GM21786 (cell line): ENCODE data around the gene MFAP3.

ENCODE experiments used
- ATAC-seq: cut with Tn5 transposase; IDR thresholded peaks from one replicate; pipeline ENCODE4 v1.9.1; 2021; ENCODE audit not compliant: unreplicated experiment

Gene MFAP3

DNA sequence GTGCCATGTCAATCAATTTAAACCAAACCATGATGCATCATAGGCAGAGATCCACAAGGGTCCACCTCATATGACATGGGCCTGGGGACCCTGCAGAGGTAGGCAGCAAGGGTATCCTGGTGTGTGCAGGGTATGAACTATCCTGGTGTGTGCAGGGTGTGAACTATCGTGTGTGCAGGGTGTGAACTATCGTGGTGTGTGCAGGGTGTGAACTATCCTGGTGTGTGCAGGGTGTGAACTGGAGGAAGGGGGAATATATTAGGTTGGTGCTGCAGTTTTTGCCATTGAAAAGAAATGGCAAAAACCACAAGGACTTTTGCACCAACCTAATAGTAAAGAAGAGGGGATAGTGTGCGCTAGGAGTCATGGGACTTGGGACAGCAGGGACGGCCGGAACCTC is 50.0 kb downstream of the MFAP3 start:
- no peak for ATAC-seq

DNA sequence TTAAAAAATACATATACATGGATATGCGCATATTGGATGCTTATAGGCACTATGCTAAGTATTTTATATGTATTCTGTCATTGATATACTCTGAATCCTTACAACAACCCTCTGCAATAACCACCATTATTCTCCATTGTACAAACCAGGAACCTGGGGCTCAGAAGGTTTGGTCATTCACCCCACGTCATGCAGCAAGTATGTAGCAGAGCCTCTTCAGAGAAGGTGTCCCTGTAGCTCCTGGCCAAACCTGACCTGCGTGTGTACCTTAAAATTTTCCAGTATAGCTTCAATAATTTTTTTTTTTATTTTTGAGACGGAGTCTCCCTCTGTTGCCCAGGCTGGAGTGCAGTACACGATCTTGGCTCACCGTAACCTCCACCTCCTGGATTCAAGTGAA is 51.9 kb downstream of the MFAP3 start:
- no peak for ATAC-seq

DNA sequence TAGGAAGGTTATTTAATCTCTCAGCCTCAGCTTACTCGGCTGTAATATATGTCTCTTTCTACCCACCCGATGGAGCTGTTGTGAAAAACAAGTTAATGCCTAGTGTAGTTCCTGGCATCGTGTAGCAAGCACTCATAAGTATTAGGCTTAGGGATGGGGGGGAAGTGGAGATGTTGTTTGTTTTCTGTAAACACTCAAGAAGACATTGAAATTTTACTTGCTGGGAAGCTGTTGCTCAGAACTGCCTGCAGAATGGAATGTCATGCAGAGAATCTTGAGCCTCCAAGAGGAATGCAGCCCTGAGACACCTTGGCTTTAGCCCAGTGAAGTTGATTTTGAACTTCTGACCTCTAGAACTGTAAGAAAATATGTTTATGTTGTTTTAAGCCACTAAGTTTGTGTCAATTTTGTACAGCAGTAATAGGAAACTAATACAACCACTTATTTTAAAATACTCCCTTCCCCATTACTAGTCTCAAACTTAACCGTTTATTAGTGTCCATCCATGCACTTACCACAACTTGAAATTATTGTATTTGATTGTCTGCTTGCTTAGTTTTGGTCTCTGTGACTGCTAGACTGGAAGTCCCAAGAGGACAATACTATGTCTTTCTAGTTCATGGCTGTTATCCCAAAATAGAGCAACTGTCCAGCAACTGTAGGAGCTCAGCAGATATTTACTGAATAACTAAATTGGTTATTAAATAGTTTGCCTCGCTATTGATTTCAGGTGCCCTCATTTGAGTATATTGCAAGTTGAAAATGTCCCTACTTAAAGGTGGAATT is 53.8 kb downstream of the MFAP3 start:
- no peak for ATAC-seq

DNA sequence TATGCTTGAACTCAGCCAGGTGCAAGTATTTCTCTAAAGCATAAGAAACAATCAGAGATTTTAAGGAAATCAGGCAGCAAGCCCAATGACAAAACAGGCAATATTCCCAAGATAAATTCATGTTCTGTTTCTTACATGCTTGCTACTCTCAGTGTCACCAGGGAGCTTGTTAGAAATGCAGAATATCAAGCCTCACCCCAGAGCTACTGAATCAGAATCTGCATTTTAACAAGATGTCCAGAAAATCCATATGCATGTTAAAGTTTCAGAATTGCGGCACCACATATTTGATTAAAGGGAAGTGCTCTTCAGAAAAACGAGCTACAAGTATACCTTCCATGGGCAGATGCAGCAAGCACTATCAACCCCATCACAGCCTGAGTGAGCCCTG is 54.4 kb downstream of the MFAP3 start:
- no peak for ATAC-seq

DNA sequence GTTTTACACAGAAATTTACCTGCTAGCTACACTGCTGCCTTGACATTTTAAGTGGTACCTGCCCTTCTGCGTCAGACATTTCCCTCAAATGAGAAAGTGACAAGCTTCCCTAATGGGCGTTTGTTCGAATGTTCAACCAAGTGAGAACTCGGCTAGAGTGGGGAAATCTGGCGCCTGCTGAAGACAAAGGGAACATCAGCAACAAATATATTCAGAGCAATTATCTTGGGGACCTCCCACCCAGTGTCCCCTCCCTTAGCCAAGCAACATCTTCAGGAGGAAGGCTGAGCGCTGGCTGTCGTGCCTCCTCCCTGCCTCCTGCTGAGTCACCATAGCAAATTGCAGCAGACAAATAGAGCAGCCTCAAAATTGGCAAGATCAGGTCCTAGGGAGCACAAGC is 57.1 kb downstream of the MFAP3 start:
- ATAC-seq: no peak

DNA sequence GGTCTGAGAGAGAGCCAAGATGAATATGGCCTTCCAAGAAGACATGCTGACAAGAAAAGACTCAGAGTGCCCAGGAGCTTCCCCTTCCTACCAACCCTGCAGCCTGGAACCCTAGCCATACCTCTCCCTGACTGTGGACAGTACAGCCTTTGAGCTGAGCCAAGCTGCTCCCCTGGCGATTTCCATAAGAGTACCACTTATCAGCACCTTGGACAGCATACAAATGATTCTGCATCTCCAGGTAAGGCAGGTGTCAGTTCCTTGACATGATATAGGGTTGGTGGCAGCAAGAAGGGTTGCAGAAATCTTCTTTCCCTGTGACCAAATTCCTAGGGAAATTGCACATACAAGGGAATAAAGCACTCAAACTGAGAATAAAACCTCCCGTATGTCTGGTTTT is 58.3 kb downstream of the MFAP3 start:
- ATAC-seq: no peak

DNA sequence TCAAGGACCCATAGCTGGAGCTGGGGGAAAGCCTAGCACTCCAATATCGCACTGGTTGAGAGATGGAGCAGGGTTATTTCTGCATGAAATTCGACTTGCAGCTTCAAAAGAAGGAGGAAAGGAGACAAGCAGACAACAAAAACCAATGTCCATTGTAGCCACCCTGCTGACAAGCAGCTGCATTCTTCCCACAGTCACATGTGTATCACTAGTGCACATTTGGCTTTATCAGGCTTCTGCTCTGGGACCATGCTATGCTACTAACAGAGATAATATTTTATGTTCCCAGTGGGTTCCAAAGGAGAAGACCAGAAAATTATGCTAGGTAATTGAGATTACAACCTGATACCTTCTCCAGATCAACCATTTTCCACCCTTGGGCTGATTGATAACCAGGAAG is 59.7 kb downstream of the MFAP3 start:
- ATAC-seq: no peak

DNA sequence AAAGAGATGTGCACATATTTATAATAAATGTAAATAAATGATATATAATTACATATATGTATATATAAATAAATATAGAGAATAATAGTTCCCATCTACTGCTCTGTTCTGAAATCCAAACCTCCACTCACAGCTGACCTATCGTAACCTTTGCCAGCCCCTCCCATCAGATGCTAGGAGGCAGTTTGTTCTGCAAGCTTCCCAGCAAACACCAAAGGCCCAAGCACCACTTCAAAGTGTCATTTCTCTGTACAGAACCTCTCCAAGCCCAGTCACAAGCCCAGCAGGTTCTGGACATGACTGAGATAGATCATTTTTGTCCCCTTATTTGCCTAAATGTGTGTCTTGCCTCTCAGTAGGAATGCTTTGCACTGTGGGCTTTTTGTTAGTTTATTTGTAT is 62.4 kb downstream of the MFAP3 start:
- ATAC-seq: no peak

DNA sequence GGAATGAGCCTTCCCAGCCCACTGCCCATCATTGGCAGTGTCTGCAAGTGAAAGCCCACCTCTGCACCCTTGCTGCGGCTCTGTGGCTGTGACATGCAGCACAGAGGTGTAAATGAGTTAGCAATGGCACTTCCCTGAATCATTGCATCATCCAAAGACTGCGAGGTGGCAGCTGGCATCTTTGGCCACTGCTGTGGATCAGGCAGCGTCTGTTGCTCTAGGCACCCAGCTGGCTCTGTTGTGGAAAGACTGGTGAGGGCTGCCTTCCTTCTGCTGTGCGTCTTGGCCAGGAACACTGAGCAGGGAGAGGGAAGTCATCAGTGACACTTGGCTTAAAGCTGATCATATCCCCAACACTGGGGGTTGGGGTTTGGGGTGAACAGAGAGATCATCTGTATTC is 64.5 kb downstream of the MFAP3 start:
- ATAC-seq: no peak
